HepG2 (cell line): ENCODE results near the gene HSPB8. TPM values are rescaled to one million over a fixed set of nuclear protein-coding genes. Genes with fewer than 3 reads are reported as not detected.

Experiments used
- ATAC-seq: fragments of 200-7000 bp; cut with Tn5 transposase; 3 replicates; pipeline ENCODE4 v1.9.1; 2020; ENCODE audit warnings: mild to moderate bottlenecking, moderate library complexity
- BruUV-seq: library from RNA; stranded (reverse); fragments of 400-500 nt; replicated peaks from 2 replicates; lab custom pipeline; 2021; lab: Mats Ljungman, UMichigan
- CTCF ChIA-PET: fragments of 300-600 bp; formaldehyde crosslinking; extraction: SDS; loops from one replicate; lab custom pipeline; 2021; ENCODE audit warnings: low total read pairs, inconsistent platforms, low intra/inter-chr PET ratio; lab: Yijun Ruan, JAX
- POLR2A ChIA-PET: fragments of 350-600 bp; sonication (Branson Sonifier 250); formaldehyde crosslinking; loops from one replicate; lab custom pipeline; 2020; ENCODE audit warnings: antibody characterized with exemption, inconsistent platforms; lab: Yijun Ruan, JAX
- DNase-seq: peaks from one replicate; pipeline ENCODE4 v3.0.0-alpha.2; 2015; ENCODE audit warnings: low spot score
- FAIRE-seq: peaks from 3 replicates; lab custom pipeline; 2011; peaks lifted over from hg19 to GRCh38; lab: Jason Lieb, UNC
- H2AFZ ChIP-seq: one replicate; pipeline ENCODE4 v1.6.1; 2011; ENCODE audit warnings: low read length, inconsistent platforms
- H3K27ac ChIP-seq: fragments of 300-600 bp; 3 replicates; pipeline ENCODE4 v1.8.0; 2011; ENCODE audit warnings: mixed run types, mild to moderate bottlenecking, mixed read lengths, low read length, inconsistent platforms; ENCODE audit not compliant: insufficient read depth; ENCODE audit errors: extremely low read length
- H3K27me3 ChIP-seq, 2 experiments: fragments of 200-600 bp in 1 of 2; 2 replicates in 1 of 2; 3 replicates in 1 of 2; pipeline versions ENCODE4 v1.6.0 to v1.8.0; 2011; ENCODE audit warnings: low read length in 2 of 2, mild to moderate bottlenecking in 2 of 2, moderate library complexity in 2 of 2, inconsistent platforms in 1 of 2; ENCODE audit not compliant: insufficient read depth in 2 of 2, control insufficient read depth in 1 of 2
- H3K36me3 ChIP-seq, 2 experiments: fragments of 200-600 bp in 1 of 2; replicated peaks in 1 of 2; 2 replicates in 1 of 2; 3 replicates in 1 of 2; pipeline versions ENCODE4 v1.5.1 to v1.8.0; 2011; ENCODE audit warnings: low read length in 2 of 2, inconsistent platforms in 1 of 2; ENCODE audit not compliant: insufficient read depth in 2 of 2, control insufficient read depth in 1 of 2
- H3K4me1 ChIP-seq: 2 replicates; pipeline ENCODE4 v1.5.1; 2012; ENCODE audit warnings: low read length, inconsistent platforms; ENCODE audit not compliant: insufficient read depth
- H3K4me2 ChIP-seq: 2 replicates; pipeline ENCODE4 v1.6.0; 2011; ENCODE audit warnings: low read depth, low read length, inconsistent platforms
- H3K4me3 ChIP-seq, 3 experiments: fragments of 200-600 bp in 1 of 3; sonication (generic), shearing (Covaris generic) in 1 of 3; replicated peaks in 1 of 3; 2 replicates each; pipeline ENCODE4 v1.5.1; 2011 to 2016; ENCODE audit warnings: low read length in 3 of 3, inconsistent platforms in 2 of 3, low read depth in 2 of 3, mild to moderate bottlenecking in 2 of 3, control low read depth in 1 of 3, mixed read lengths in 1 of 3; ENCODE audit not compliant: insufficient read depth in 1 of 3
- H3K79me2 ChIP-seq: one replicate; pipeline ENCODE4 v1.6.1; 2011; ENCODE audit warnings: low read length, inconsistent platforms; ENCODE audit not compliant: insufficient read depth
- H3K9ac ChIP-seq: 2 replicates; pipeline ENCODE4 v1.6.0; 2011; ENCODE audit warnings: mild to moderate bottlenecking, low read depth, low read length, inconsistent platforms; ENCODE audit not compliant: insufficient read depth
- H3K9me3 ChIP-seq: 2 replicates; pipeline ENCODE4 v1.5.1; 2012; ENCODE audit warnings: mild to moderate bottlenecking, low read length
- H4K20me1 ChIP-seq: 2 replicates; pipeline ENCODE4 v1.6.0; 2011; ENCODE audit warnings: inconsistent platforms, mild to moderate bottlenecking, low read length, moderate library complexity; ENCODE audit not compliant: insufficient read depth
- ATM ChIP-seq: fragments of 450-650 bp; IDR thresholded peaks from 2 replicates; pipeline ENCODE4 v1.7.1; 2017; ENCODE audit warnings: mild to moderate bottlenecking, borderline replicate concordance
- CREM ChIP-seq, 2 experiments: sonication (generic) in 1 of 2; formaldehyde crosslinking in 1 of 2; IDR thresholded peaks; 2 replicates each; pipeline versions ENCODE4 v1.4.0 to v1.6.1; 2016 to 2020; ENCODE audit warnings: antibody characterized with exemption in 1 of 2, mild to moderate bottlenecking in 1 of 2, missing genetic modification reagents in 1 of 2
- IKZF5 ChIP-seq: IDR thresholded peaks from 2 replicates; pipeline ENCODE4 v1.6.1; 2018; ENCODE audit warnings: missing genetic modification reagents, mild to moderate bottlenecking, missing compliant biosample characterization
- MED8 ChIP-seq: sonication (generic); formaldehyde crosslinking; IDR thresholded peaks from 2 replicates; pipeline ENCODE4 v1.8.1; 2023; ENCODE audit warnings: mild to moderate bottlenecking, missing genetic modification reagents; ENCODE audit not compliant: insufficient replicate concordance
- YEATS2 ChIP-seq: sonication (generic); formaldehyde crosslinking; IDR thresholded peaks from 2 replicates; pipeline ENCODE4 v1.4.0; 2020; ENCODE audit warnings: missing genetic modification reagents, borderline replicate concordance
- ZBTB25 ChIP-seq: IDR thresholded peaks from 2 replicates; pipeline ENCODE4 v1.6.1; 2018; ENCODE audit warnings: missing genetic modification reagents
- ZNF3 ChIP-seq: IDR thresholded peaks from 2 replicates; pipeline ENCODE4 v1.7.0; 2017; ENCODE audit warnings: inconsistent platforms
- ZXDC ChIP-seq: sonication (generic); formaldehyde crosslinking; IDR thresholded peaks from 2 replicates; pipeline ENCODE4 v1.5.0; 2020; ENCODE audit warnings: mild to moderate bottlenecking, missing genetic modification reagents
- WGBS: methylation state at CpG from one replicate; pipeline ENCODE4 v1.1.6; 2017; ENCODE audit warnings: low lambda C conversion rate; 5-methylcytosine and 5-hydroxymethylcytosine counted together
- in situ Hi-C: cut with HindIII; loops from 2 replicates; pipeline ENCODE4 v1.10.0; 2017; ENCODE audit warnings: low pct_unique_long_range_greater_than_20kb; ENCODE audit not compliant: extremely low pct_ligation_motif_present
- intact Hi-C: fragments of 100-400 bp; cut with micrococcal nuclease; formaldehyde crosslinking; loops from one replicate; pipeline ENCODE4 v1.10.0; 2022; ENCODE audit not compliant: unreplicated experiment
- polyA plus RNA-seq, 8 experiments: library from polyadenylated mRNA; depleted of rRNA in 3 of 8; stranded (reverse) in 7 of 8; unstranded in 1 of 8; fragments of >200 nt; fragmentation: Illumina TruSeq in 4 of 8; extraction: Trizol in 4 of 8; gene quantifications; 2 replicates each; pipeline versions ENCODE4 v1.2.1 to v1.2.3, GENCODE V29; 2011 to 2016; ENCODE audit warnings: low read depth in 4 of 8, missing spikeins in 1 of 8, mixed read lengths in 1 of 8; ENCODE audit not compliant: insufficient read depth in 1 of 8
- total RNA-seq, 5 experiments: library from RNA; depleted of rRNA; stranded (reverse); fragments of >200 nt; fragmentation: Illumina TruSeq; extraction: Trizol; gene quantifications; 2 replicates each; pipeline ENCODE4 v1.2.3, GENCODE V29; 2016; ENCODE audit warnings: low read depth in 1 of 5
- TF ChIP-seq, protein P1 (sequence below): IDR thresholded peaks from 2 replicates; pipeline ENCODE4 v1.6.1; 2016
- TF ChIP-seq, protein P2 (sequence below): sonication (generic); formaldehyde crosslinking; IDR thresholded peaks from 2 replicates; pipeline ENCODE4 v1.4.0; 2020; ENCODE audit warnings: mild to moderate bottlenecking, missing genetic modification reagents, borderline replicate concordance
- TF ChIP-seq, protein P3 (sequence below): sonication (generic); formaldehyde crosslinking; conservative IDR thresholded peaks from 2 replicates; pipeline ENCODE4 v1.5.0; 2020; ENCODE audit warnings: missing genetic modification reagents

HSPB8 gene
- total and polyA plus RNA-seq, 2 of the 13 experiments (the other 11 are each of a cell fraction or from before 2014, with no cell fraction given): 0.49 to 0.54 TPM

DNA sequence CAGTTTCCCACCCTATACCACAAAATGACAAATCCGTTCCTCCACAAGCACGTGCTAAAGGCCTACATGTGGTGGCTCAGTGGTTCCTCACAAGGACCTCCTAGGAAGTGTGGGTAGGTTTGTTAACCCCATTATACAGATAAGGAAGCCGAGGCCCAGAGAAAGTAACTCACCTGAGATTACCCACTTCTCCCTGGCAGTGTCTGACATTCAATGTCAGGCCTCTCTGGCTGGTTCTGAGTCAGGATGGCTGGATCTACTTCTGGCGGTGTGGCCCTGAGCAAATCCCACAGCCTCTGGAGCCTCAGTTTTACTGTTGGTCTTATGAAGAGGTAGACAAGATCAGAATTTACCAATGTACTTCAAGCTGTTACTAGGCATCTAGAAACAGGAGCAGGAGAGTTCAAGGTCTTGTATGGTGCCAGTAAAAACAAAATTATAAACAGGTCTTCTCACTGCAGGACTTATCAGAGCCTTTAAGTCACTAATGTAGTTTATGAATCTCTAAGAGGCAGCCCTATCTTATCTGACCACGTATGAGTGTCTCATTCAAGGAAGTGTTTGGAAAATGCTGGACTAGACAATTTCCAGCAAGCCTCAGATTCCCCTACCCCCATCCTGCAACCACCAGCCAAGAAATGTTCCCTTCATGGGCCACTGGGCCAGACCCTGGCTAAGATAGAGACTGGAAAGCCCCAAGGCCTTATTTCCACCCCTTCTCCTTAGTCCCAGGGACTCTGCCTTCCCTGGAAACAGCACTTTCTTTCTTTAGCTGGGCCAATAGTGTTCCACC, 4.2 kb downstream of the HSPB8 start:
- intact Hi-C loops (no loop called here), in situ Hi-C loops (no loop called here)
- CTCF ChIA-PET: no interaction called here
- H2AFZ ChIP-seq: no peak overlapping the region
- H3K4me3 ChIP-seq: no peak overlapping the region
- FAIRE-seq (no peak), DNase-seq (no peak), ATAC-seq (no peak)
- H3K9ac ChIP-seq: no peak overlapping the region
- no peaks in the 10 kb centered on the region for H3K36me3 ChIP-seq
- H3K4me1 ChIP-seq: peaks cover 17% of the 10 kb centered on the region; the same call in 1 of the 2 replicates
- 53% methylated on average over 5 of the region's 5 CpGs for WGBS
- no peak overlapping the region for H3K27ac ChIP-seq
- H3K4me2 ChIP-seq: no peak overlapping the region
- H3K27me3 ChIP-seq: peaks cover 0 to 17% of the 10 kb centered on the region in 2 experiments; a peak in 3 of 5 replicates
- H4K20me1 ChIP-seq: no peaks in the 10 kb centered on the region
- H3K79me2 ChIP-seq: no peaks in the 10 kb centered on the region
- H3K9me3 ChIP-seq: no peaks in the 10 kb centered on the region
- POLR2A ChIA-PET: no interaction called here
- BruUV-seq: no TSS peak
- TF ChIP-seq, protein P1, sequence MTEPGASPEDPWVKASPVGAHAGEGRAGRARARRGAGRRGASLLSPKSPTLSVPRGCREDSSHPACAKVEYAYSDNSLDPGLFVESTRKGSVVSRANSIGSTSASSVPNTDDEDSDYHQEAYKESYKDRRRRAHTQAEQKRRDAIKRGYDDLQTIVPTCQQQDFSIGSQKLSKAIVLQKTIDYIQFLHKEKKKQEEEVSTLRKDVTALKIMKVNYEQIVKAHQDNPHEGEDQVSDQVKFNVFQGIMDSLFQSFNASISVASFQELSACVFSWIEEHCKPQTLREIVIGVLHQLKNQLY (CRISPR knock-in tag): no peak
- TF ChIP-seq ZXDC: no peak
- TF ChIP-seq IKZF5 (CRISPR knock-in tag): no peak
- TF ChIP-seq ZNF3: no peak
- TF ChIP-seq CREM (IDR thresholded peaks at IDR 0.05): no peak
- no peak for TF ChIP-seq CREM (CRISPR knock-in tag; IDR thresholded peaks at IDR 0.05)
- no peak for TF ChIP-seq YEATS2 (CRISPR knock-in tag)
- TF ChIP-seq ATM: no peak
- TF ChIP-seq, protein P2, sequence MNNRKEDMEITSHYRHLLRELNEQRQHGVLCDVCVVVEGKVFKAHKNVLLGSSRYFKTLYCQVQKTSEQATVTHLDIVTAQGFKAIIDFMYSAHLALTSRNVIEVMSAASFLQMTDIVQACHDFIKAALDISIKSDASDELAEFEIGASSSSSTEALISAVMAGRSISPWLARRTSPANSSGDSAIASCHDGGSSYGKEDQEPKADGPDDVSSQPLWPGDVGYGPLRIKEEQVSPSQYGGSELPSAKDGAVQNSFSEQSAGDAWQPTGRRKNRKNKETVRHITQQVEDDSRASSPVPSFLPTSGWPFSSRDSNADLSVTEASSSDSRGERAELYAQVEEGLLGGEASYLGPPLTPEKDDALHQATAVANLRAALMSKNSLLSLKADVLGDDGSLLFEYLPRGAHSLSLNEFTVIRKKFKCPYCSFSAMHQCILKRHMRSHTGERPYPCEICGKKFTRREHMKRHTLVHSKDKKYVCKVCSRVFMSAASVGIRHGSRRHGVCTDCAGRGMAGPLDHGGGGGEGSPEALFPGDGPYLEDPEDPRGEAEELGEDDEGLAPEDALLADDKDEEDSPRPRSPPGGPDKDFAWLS (CRISPR knock-in tag): no peak
- no peak for TF ChIP-seq MED8
- no peak for TF ChIP-seq ZBTB25
- TF ChIP-seq, protein P3, sequence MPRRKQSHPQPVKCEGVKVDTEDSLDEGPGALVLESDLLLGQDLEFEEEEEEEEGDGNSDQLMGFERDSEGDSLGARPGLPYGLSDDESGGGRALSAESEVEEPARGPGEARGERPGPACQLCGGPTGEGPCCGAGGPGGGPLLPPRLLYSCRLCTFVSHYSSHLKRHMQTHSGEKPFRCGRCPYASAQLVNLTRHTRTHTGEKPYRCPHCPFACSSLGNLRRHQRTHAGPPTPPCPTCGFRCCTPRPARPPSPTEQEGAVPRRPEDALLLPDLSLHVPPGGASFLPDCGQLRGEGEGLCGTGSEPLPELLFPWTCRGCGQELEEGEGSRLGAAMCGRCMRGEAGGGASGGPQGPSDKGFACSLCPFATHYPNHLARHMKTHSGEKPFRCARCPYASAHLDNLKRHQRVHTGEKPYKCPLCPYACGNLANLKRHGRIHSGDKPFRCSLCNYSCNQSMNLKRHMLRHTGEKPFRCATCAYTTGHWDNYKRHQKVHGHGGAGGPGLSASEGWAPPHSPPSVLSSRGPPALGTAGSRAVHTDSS (CRISPR knock-in tag): no peak
